Activated naive CD4-positive, alpha-beta T cell treated with anti-CD3 and anti-CD28 coated beads, Interleukin-2, amount 50 U/mL, for 72 hours (primary cell): ENCODE data around the gene ZRANB3. TPM values are rescaled to one million over a fixed set of nuclear protein-coding genes. Genes with fewer than 3 reads are reported as not detected.
"Not testable (repeated sequence)": the region's sequence is repeated elsewhere in the genome, so short reads cannot be mapped to it uniquely, and the experiment has no call there.

Experiments
- ATAC-seq, 2 donors: fragments of 150-1000 bp; cut with Tn5 transposase; 2 replicates each; pipeline ENCODE4 v1.10.0; 2021; ENCODE audit warnings: mild to moderate bottlenecking in 2 of 2, moderate library complexity in 2 of 2
- DNase-seq, 2 donors: peaks; one replicate each; pipeline ENCODE4 v3.0.0; 2021 to 2022; ENCODE audit warnings: low spot score in 2 of 2
- H3K27ac Mint-ChIP-seq, 2 donors: one replicate each; pipeline ENCODE4 v1.8.0; 2022; ENCODE audit warnings: mild to moderate bottlenecking in 2 of 2, mixed read lengths in 2 of 2
- H3K36me3 Mint-ChIP-seq, 2 donors: one replicate each; pipeline ENCODE4 v1.8.0; 2022; ENCODE audit warnings: mixed read lengths in 2 of 2
- H3K9me3 Mint-ChIP-seq, 2 donors: one replicate each; pipeline ENCODE4 v1.8.0; 2022; ENCODE audit warnings: mixed read lengths in 2 of 2
- total RNA-seq, 2 donors: library from RNA; stranded (reverse); gene quantifications; one replicate each; pipeline ENCODE4 v1.2.3, GENCODE V29; 2022

The ZRANB3 gene
- total RNA-seq, 2 donors from 2014 or later = 13.3 to 37.9 TPM

DNA sequence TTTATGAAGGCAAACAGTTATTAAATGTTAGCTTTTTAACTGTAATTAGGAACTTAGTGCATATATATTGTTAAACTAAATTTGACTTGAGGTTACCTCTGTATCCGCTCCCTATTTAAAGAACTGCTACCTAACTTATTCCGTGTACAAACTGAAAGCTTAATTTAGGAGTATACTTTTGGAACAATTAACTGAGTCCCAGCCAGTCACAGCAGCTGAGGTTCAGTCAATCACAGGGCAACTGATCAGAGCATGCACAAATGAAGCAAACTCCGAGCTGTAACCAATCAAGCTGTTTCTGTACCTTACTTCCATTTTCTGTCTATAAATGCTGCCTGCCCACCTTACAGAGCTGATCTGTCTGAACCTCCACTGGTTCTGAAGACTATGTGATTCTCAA is 417.7 kb downstream of the ZRANB3 start:
- H3K27ac Mint-ChIP-seq = no peak overlapping the region
- ATAC-seq (no peak), DNase-seq (no peak)
- H3K9me3 Mint-ChIP-seq = no peaks in the 10 kb centered on the region
- peaks cover 0 to 11% of the 10 kb centered on the region in 2 donors for H3K36me3 Mint-ChIP-seq

DNA sequence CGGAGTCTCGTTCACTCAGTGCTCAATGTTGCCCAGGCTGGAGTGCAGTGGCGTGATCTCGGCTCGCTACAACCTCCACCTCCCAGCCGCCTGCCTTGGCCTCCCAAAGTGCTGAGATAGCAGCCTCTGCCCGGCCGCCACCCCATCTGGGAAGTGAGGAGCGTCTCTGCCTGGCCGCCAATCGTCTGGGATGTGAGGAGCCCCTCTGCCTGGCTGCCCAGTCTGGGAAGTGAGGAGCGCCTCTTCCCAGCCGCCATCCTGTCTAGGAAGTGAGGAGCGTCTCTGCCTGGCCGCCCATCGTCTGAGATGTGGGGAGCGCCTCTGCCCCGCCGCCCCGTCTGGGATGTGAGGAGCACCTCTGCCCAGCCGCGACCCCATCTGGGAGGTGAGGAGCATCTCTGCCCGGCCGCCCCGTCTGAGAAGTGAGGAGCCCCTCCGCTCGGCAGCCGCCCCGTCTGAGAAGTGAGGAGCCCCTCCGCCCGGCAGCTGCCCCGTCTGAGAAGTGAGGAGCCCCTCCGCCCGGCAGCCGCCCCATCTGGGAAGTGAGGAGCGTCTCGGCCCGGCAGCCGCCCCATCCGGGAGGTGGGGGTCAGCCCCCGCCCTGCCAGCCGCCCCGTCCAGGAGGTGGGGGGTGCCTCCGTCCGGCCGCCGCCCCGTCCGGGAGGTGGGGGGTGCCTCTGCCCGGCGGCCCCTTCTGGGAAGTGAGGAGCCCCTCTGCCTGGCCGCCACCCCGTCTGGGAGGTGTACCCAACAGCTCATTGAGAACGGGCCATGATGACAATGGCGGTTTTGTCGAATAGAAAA is 425.3 kb downstream of the ZRANB3 start:
- Mint-ChIP-seq H3K9me3 (peaks cover 6 to 15% of the 10 kb centered on the region in 2 donors), H3K36me3 (peaks cover 23 to 46% of the 10 kb centered on the region in 2 donors)
- not testable (repeated sequence) for H3K27ac Mint-ChIP-seq, ATAC-seq, DNase-seq

DNA sequence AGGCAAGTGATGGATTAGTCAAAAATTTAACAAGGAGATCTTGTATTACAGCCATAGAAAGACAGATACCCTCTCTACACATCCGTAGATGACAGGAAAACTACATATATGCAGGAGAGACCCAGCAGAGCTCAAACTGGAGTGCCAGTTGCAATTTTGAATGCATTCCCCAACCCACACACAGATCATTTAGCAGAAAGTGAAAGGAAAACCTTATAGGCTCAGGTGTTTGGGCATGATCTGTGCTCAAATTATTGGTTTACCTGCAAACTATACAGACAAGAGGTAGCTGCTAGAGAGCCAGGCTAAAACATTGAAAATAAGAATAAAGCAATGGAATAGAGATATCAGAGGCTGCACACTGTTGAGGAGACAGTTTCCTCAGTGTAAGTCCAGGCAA is 427.2 kb downstream of the ZRANB3 start:
- H3K27ac Mint-ChIP-seq = peak overlapping the region in 1 of 2 donors; percentile 40
- H3K36me3 Mint-ChIP-seq = peaks cover 25 to 42% of the 10 kb centered on the region in 2 donors

DNA sequence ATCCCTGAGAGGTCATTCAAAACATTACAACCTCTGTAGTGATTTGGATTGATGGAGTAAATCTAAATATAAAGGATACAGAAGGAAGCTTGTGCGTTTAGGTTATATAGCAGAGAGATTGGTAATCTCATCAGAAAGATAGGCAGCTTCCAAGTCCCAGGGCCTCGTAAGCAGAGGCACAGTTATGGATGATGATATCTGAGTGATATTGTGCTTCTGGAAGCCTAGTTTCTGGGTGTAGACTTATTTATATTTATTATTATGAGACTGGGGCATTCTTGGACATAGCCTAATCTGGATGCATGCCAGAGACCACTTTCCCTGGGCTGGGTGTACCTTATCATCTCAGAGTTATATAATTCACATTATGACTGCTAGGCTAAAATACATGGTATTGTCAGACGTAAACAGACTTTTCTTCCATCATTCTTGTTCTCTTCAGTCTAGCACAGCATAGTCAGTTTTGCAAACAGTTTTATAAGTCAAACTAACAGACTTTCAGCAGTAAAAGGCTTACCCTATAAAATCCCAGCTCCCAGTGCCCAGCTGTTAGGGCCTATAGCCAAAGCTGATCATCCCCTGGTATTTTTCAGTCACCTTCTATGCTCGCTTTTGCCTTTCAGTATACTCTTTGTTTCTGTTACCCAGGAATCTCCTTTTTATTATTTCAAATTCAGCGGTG is 431.1 kb downstream of the ZRANB3 start:
- H3K36me3 Mint-ChIP-seq = peaks cover 29 to 44% of the 10 kb centered on the region in 2 donors
- DNase-seq (no peak), ATAC-seq (no peak)
- H3K27ac Mint-ChIP-seq = peak overlapping the region; percentile 18 to 83
- peaks cover 6 to 15% of the 10 kb centered on the region in 2 donors for H3K9me3 Mint-ChIP-seq

More for the DNA sequence above, 427.2 kb downstream of the ZRANB3 start:
- H3K9me3 Mint-ChIP-seq = peaks cover 6 to 15% of the 10 kb centered on the region in 2 donors
- no peak for DNase-seq
- no peak for ATAC-seq

DNA sequence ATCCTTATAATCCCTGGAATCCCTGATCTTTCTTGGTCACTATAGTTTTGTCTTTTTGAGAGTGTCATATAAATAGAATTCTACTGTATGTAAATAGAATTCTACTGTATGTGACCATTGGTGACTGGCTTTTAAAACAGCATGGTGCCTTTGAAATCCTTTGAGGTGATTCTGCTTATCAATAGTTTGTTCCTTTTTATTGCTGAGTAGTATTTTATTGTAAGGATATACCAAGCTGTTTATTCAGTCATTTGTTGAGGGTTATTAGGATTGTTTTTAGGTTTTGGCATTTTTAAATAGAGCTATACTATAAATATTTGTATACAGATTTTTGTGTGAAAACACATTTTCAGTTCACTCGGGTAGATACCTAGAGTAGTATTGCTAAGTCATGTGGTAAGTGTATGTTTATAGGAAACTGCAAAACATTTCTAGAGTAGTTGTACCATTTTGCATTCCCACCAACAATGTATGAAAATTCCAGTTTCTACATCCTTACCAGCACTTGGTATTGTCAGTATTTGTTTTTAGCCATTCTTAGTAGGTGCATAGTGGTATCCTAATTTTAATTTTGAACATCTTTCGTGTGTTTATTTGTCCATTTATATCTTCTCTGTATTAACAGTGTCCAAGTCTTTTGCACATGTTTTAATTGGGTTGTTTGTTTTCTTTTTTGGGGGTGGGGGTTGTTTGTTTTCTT is 433.3 kb downstream of the ZRANB3 start:
- no peak for ATAC-seq
- DNase-seq = no peak
- H3K9me3 Mint-ChIP-seq = peaks cover 0 to 4% of the 10 kb centered on the region in 2 donors
- H3K36me3 Mint-ChIP-seq = peaks cover 20 to 42% of the 10 kb centered on the region in 2 donors
- no peak overlapping the region for H3K27ac Mint-ChIP-seq

DNA sequence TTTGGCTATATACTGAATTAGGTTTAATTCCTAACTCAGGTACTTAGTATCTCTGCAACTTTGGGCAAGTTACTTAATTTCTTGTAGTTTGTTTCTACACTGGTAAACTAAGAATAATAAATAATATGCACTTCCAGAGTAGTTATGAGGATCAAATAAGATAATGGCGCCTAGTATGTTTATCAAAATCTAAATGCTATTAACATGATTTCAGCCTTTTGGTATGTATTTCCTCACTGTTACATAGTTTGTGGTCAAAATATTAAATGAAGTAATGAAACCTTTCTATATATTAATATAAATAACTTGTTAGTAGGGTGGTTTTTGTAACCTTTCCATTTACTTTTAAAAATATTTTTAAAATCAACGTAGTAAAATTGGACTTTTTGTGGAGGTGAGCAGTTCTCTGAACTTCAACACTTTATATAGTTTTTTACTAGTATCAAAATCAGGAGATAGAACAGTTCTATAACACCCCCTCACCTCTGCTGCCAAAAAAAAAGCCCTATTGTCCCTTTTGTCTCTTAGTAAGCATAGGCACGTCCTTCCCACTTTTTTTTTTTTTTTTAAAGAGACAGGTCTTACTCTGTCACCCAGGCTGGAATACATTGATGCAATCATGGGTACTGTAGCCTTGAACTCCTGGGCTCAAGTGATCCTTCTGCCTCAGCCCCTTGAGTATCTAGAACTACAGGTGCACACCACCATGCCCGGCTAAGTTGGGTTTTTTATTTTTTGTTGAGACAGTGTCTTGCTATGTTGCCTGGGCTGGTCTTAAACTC is 434.2 kb downstream of the ZRANB3 start:
- DNase-seq (no peak), ATAC-seq (no peak)
- peaks cover 17 to 38% of the 10 kb centered on the region in 2 donors for H3K36me3 Mint-ChIP-seq
- peaks cover 0 to 2% of the 10 kb centered on the region in 2 donors for H3K9me3 Mint-ChIP-seq
- no peak overlapping the region for H3K27ac Mint-ChIP-seq

DNA sequence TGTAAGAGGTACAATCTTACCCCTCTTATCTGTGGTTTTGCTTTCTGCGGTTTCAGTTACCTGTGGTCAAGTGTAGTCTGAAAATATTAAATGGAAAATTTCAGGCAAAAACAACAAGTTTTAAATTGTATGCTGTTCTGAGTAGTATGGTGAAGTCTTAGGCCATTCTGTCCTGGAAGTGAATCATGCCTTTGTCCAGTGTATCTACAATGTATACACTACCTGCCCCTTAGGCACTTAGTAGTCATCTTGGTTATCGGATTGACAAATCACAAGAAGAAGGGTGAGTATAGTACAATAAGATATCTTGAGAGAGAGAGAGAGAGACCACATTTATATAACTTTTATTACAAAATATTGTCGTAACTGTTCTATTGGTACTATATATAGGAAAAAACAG is 435.4 kb downstream of the ZRANB3 start:
- peak in 1 of 2 donors; percentile 45 for ATAC-seq
- H3K36me3 Mint-ChIP-seq = peaks cover 11 to 31% of the 10 kb centered on the region in 2 donors
- DNase-seq = no peak
- no peak overlapping the region for H3K27ac Mint-ChIP-seq
- H3K9me3 Mint-ChIP-seq = no peaks in the 10 kb centered on the region

DNA sequence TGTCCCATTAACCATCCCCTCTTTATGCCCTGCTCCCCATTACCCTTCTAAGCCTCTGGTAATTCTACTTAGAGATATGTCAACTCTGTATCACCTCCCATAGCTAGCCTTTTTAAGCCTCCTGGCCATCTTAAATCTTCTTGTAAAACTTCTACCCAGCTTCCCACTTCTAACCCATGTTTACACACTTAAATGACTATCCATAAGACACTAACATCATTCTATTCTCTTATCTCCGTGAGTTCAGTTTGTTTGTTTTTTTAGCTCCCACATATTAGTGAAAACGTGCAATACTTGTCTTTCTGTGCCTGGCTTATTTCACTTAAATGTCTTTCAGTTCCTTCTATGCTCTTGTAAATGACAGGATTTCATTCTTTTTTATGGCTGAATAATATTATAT is 436.5 kb downstream of the ZRANB3 start:
- Mint-ChIP-seq H3K9me3 (no peaks in the 10 kb centered on the region), H3K27ac (no peak overlapping the region), H3K36me3 (peaks cover 12 to 29% of the 10 kb centered on the region in 2 donors)
- DNase-seq (no peak), ATAC-seq (no peak)

DNA sequence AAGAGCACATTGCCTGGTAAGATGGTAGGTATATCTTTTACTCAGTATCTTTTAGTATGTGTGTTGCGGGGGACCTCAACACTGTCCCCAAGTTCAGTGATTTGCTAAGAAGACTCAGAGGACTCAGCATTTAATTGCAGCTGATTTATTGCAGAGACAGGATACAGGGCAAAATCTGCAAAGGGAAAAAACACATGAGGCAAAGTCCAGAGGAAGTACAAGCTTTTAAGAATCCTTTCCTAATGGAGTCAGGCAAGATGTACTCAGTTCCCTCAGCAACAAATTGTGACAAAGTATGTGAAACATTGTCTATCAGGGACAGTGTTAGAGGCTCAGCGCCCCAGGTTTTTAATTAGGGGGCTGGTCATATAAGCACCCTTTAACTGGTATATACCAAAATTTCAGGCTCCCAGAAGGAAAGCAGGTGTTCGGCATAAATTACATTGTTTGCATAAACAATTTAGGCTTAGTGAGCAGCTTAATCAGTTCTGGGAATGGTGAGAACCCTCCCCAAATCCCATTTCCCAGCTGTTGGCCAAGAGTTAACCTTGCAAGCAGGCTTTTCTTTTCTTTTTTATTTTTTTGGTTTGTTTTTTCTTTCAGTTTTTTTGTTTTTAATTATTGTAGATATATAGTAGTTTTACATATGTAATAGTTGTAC is 437.2 kb downstream of the ZRANB3 start:
- Mint-ChIP-seq H3K9me3 (no peaks in the 10 kb centered on the region), H3K27ac (no peak overlapping the region), H3K36me3 (peaks cover 17 to 35% of the 10 kb centered on the region in 2 donors)
- DNase-seq (no peak), ATAC-seq (no peak)

DNA sequence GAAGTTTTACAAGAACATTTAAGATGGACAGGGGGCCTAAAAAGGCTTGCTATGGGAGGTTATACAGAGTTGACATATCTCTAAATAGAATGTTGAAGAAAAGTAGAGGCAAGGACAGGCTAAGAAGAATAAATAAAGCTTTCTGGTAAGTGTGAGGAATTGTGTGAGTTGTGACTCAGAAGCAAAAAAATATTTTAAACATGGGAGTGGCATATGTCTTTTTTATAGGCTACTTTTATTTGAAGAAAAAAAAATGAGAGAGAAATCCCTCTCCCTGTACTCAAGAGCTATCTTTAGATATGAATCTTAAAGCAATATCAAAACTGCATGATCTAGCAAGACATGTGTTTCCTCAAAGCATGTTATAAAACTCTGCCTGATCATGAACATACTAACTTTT is 437.8 kb downstream of the ZRANB3 start:
- Mint-ChIP-seq H3K9me3 (no peaks in the 10 kb centered on the region), H3K27ac (peak overlapping the region in 1 of 2 donors; percentile 43), H3K36me3 (peaks cover 17 to 41% of the 10 kb centered on the region in 2 donors)
- ATAC-seq (no peak), DNase-seq (no peak)

DNA sequence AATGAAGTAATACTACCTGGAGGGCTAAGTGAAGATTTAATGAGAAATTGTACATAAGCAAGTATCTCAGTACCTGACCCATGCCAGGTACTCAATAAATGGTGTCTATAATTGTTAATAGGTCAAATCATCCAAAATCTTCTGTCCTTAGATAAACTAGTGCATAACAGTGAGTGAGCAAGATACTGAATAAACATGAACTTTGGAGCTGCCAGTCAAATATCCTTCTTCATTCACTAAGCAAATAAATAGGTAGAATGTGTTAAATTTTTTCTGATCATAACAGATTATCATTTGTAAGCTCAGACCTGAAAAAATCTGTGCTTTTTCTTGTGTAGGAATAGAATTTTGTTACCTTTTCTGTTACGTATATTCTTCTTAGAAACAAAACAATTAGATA is 439.3 kb downstream of the ZRANB3 start:
- Mint-ChIP-seq H3K27ac (no peak overlapping the region), H3K36me3 (peaks cover 17 to 51% of the 10 kb centered on the region in 2 donors), H3K9me3 (no peaks in the 10 kb centered on the region)
- DNase-seq (no peak), ATAC-seq (no peak)

DNA sequence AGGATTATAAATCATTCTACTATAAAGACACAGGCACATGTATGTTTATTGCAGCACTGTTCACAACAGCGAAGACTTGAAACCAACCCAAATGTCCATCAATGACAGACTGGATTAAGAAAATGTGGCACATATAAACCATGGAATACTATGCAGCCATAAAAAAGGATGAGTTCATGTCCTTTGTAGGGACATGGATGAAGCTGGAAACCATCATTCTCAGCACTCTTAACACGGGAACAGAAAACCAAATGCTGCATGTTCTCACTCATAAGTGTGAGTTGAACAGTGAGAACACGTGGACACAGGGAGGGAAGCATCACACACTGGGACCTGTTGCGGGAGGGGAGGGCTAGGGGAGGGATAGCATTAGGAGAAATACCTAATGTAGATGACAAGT is 441.4 kb downstream of the ZRANB3 start:
- not testable (repeated sequence) for ATAC-seq
- Mint-ChIP-seq H3K9me3 (peaks cover 0 to 14% of the 10 kb centered on the region in 2 donors), H3K36me3 (peaks cover 11 to 56% of the 10 kb centered on the region in 2 donors)

More for the DNA sequence above, 441.4 kb downstream of the ZRANB3 start:
- not testable (repeated sequence) for H3K27ac Mint-ChIP-seq, DNase-seq

Other genes starting within 250 kb of the ZRANB3 start
- 10 to 100 TPM; 59.6 to 65.1 TPM for gene R3HDM1, start 266 bp upstream of the ZRANB3 start, total RNA-seq
- gene UBXN4, start 210.6 kb upstream of the ZRANB3 start, total RNA-seq = 100 to 1,000 TPM; 114 to 131 TPM